ENCODE measurements around the gene RASGEF1C.
"Not testable (repeated sequence)": the region's sequence is repeated elsewhere in the genome, so short reads cannot be mapped to it uniquely, and the experiment has no call there.

Gene RASGEF1C

DNA sequence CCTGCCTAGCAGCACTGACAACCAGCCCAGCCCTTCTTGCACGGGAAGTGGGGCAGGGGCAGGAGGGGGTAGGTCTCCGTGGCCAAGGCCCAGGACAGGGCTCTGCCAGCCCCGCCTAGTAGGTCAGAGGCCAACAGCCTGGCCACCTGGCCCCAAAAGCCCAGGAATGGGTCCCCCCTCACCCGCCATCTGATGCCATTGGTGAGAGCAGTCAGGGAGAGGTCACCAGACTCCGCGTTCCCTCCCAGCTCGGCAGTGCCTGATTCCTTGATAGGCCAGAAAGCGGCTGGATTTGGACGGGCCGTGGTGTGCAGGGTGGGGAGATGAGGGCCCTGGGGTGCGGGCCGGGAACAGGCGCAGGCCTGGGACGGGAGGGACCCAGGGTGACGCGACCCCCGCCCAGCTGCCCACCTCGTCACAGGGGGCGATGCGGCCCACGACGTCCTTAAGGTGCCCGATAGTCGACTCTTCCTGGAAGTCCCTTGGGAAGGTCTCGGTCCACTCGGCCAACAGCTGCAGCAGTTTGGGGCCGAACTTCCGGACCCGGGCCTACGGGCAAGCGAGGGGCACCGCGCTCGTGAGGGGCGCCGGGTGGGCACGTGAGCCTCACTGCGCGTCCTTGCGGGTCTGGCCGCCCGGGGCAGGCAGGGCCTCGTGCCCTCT lies 72.9 kb downstream of the RASGEF1C start:
- no peak for DNase-seq (ENCODE audit: low spot score)

DNA sequence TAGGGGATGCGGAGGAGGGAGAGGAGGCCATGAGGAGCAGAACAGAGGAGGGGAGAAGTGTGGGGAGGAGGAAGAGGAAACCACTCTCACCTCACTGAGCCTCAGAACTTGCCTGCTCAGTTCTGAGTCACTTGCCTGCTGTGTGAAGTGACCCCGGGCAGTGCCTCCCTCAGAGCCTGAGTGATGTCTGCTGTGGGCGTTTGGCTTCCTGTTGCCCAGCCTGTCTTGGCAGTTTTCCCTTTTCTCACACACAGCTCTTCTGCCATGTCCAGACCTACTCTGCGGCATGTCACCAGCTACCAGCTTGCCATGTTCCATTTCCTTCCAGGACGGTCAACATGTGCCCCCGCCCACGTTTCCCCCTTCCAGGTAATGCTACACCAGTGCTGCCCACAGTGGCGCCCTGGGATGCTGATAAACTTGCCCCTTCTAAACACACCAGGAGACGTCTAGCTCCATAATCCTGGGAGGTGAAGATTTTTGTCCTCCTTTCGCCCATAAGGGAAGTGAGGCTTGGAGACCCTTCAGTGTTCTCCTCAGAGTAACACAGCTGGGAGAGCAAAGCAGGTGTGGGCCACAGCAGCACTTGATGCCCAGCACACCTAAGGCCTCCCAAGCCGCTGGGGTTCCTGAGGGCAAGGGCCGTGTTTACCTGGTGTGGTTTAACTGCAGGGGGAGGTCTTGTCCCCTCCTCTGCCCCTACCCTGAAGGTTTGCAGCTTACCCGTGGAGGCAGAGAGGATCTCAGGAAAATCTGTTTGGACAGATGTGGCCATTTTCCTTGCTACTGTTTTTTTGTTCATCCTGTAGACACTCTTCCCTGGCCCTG lies 73.7 kb downstream of the RASGEF1C start:
- DNase-seq (ENCODE audit: low spot score): peak; percentile 58

DNA sequence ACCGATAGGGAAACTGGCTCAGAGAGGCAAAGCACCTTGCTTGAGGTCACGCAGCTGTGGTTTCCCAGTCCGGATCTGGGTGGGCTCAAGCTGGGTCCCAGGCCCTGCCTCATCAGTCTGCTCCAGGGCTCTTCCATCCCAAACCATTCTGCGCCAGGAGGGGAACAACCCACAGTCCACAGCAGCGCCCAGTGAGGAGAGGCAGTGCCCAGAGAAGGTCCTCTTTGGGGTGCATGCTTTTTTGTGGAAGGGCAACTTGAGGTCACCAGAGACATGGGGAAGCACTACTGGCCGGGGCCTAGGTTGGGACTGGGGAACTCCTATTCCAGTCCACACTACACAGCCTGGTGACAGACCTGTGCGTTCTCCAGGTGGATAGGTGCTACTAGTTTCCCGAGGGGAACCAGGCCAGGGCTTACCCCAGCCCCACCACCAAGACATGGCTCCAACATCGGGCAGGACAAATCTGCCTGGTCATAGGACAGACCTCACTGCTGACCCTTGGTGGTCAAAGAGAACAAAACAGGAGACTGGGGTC lies 75.0 kb downstream of the RASGEF1C start:
- no peak for DNase-seq (ENCODE audit: low spot score)

DNA sequence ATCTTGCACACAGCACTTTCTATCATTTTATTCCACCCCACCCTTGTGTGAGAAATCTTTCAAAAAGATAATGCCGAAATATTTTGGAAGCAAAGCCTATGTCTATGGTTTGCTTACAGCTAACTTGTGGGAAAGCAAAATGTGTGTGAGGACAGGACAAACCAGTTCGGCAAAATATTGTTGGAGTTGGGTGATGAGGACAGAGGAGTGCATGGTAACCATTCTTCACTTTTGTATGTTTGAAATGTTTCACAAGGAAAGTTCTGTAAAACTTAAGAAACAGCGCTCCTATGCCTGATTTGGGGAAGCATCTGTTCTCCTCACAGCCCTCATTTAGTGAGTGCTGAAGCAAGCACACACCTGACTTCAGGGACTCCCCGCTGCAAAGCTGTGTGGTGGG lies 75.5 kb downstream of the RASGEF1C start:
- DNase-seq (ENCODE audit: low spot score): no peak

DNA sequence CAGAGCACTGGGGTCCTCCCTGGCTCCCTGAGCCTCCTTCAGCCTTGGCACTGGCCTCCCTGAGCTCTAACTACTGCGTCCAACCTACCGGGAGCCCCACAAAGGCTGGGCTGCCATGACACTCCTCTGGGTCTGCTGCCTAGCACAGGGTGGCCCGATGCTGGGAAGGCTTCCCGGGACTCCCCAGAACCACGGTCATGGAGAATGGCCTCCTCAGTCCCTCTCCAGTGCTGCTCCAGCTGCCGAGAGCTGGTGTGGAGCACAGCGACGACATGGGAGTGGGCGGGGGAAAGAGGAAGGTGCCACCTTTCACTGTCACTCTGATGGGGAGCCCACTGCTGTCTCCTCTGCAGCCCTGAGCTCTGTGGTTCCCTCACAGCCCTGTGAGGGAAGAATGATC lies 76.0 kb downstream of the RASGEF1C start:
- DNase-seq (ENCODE audit: low spot score): no peak

DNA sequence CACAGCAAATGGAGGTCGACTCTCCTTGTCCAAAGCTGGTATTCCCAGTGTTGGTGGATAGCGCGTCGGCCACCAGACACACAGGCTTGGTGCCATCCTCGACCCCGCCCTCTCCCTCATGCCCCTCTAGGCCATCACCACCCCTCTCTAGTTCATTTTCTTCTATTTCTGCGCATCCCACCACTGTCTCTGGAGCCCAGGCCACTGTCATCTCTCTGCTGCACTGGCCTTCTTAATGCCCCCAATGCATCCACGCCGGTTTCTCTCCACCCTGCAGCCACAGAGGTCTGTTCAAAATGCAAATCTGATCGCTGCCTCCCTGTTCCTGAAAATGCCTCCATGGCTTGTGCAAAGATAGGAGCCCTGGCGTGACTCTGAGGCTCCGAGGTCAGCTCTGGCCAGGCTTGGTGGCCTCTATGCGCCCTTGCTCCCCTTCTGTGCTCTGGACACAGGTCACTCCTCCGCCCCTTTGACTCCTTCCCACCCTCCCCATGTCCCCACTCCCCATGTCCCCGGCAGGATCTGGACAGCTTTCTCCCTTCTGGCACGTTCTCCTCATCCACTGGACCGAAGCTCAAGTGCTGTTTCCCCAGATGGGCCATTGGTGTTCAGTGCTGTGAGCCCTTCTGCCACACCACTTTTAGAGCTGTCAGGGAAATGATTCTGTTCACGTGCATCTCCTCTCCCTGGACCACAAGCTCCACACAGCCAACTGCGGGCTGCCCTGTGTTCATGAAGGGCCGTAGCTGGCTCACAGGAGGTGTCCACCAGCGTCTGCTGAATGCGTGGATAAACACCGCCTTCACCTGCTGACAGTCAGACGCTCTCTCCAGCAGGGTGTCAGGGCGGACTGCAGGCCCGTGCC lies 77.9 kb downstream of the RASGEF1C start:
- no peak for DNase-seq (ENCODE audit: low spot score)

DNA sequence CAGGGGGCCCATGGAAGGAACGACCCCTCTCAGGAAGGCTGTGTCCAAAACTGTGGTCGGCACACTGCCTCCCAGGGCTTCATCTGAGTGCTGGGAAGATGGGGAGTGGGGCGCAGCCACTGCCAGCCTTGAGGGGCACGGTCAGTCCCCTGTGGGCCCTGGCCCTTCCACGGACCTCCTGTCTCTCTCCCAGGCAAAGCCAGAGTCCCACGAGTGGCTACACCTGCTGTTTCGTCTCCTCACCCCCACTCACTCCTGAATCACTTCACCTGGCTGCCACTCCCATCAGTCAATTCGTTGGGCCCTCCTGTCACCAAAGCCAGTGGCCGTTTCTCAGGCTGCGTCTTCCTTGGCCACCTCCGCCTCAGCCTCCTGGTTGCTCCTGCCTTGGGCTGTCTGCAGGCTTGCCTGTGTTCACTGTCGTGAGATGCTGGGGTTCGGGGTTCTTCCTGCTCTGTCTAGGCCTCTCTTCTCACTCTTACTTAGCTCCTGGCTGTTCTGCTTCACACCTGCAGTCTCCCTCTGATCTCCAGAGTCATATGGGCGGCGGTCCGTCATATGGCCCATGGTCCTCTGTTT lies 78.6 kb downstream of the RASGEF1C start:
- no peak for DNase-seq (ENCODE audit: low spot score)

DNA sequence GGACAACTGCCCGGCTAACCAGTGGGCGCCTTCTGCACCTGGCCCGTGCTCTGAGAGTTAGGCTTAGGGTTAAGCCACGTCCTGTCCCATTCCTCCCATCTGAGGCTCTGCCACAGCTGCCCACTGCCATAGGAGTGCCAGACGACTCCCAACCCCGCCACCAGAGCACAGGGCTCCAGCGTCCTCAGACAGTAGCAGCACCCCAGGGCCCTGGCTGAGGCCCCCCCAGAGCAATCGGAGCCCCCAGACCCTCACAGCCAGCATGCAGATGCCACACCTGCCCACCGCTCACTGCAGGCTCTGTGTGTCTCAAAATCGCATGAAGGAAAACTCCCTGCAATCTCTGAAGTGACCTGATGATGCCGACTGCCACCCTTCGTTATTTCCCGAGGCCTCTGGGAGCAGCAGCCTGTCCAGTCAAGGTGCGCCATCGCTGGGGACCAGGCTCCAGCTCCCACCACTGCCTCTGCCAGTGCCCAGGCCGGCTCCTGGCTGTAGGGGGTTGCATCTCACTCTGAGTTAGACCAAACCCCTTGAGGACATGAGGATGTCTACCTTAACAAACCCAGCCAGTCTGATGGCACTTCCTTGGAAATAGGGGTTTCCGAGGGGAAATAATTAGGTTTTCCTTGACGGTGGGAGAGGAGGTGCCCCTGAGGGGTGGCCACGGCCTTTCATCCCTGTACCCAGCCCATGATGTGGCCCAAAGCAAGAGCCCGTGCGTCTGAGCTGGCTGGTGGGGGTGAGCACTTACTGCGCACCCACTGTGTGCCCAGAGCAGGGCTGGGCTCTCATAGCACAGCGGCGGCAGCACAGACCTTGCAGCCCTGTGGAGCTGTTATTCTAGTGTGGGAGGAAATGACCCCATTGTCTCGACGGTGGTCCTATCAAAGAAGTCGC lies 79.5 kb downstream of the RASGEF1C start:
- no peak for DNase-seq (ENCODE audit: low spot score)

DNA sequence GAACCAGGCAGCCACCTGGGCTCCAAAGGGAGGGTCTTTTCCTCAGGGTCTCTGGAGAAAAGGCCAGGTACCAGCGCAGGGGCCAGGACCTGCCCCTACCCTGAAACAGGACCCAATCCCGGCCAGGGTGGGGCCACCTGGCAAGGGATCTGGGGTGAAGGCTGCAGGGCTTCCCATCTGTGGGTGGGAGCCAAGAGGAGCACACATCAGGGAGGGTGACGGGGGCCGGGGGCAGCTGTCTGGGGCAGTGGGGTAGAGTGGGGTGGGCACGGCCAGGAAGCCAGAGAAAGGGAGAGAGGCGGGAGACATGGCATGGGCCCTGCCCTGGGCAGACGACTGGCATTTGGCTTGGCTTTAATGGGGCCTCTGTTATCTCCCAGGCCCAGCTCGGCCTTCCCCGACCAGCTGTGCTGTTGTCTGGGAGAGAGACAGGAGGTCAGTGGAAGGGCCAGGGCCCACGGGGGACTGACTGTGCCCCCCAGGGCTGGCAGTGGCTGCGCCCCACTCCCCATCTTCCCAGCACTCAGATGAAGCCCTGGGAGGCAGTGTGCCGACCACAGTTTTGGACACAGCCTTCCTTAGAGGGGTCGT lies 80.2 kb downstream of the RASGEF1C start:
- DNase-seq (ENCODE audit: low spot score): peak; percentile 88

DNA sequence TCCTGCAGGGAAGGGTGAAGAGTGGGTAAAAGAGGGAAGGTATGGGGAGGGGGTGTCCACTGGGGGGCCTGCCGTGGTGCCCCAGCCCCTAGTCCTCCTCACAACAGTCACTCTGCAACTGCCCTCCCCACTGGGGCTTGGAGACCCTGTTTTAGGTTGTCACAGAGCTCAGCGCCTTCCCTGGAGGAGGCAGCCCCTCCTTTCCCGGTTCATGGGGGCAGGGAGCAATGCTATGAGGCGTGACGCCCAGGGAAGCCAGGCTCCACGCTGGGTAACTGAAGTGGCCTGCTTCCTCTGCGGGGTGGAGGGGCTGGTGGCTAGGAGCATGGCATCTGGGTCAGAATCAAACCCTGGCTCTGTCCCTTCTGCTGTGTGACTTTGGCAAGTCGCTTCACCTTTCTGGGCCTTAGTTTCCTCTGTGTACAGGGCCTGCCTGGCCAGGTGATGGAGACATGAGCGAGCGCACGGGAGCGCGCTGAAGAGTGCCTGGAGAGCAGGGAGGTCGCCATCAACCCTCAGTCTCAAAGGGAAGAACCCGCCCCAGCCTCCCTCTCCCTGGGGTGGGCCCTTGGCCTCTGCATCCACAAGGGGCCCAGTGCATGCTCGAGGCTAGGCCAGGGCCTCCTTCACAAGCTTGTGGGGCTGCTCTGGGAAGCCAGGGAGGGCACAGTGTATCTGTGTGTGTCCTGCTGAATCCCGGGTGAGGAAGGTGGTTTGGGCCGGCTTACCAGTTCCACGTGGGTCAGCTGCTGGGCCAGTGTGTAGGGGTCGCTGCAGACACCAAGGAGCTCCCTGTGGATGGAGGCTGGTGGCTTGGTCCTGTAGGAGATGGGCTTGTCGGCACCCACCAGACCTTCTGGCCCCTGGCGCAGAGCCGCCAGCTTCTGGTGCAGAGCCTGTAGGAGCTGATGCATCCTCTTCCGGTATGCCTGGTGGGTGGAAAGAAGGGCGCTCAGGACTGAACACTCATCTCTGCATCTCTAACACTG lies 81.0 kb downstream of the RASGEF1C start:
- no peak for DNase-seq (ENCODE audit: low spot score)

DNA sequence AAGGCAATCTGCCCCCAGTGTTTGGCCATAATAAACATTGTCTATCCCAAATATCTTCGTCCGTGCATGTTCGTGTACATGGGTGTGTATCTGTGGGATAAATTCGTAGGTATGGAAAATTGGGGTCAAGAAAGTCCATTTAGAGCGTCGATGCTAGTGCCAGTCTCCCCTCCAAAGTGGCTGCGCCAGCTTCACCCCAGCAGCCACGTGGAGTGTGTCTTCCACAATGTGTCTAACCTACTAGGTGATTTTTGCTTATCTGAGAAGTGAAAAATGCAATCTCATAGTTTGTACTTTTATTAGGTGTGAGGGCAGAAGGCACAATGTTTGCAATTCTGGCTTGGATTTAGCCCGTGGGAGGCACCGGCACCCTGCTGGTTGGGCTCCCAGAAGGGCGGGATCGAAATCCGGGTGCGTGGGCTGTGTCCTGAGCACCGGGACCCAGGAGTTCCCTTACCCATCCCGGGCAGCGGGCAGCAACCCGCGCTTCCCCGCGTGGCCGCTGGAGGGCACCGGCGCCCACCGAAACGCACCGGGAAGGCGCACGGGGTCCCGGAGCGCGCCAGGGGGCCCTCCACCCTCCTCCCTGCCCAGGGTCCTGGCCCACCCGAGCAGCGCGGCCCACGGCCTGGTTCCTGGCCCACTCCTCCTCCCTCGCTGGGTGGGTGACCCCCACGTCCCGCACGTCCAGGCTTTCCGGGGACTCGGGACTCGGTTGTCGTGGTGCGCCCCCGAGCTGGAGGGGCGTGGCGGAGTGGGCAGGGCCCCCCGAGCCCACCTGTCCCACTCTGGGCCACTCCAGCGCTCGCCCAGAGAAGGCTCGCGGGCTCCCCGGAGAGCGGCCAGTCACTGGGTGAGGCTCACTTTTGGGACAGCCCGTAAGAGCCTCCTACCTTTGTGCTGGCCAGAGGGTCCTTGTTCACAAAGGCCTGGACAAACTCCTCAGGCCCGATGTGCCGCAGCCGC lies 82.0 kb downstream of the RASGEF1C start:
- no peak for DNase-seq (ENCODE audit: low spot score)

DNA sequence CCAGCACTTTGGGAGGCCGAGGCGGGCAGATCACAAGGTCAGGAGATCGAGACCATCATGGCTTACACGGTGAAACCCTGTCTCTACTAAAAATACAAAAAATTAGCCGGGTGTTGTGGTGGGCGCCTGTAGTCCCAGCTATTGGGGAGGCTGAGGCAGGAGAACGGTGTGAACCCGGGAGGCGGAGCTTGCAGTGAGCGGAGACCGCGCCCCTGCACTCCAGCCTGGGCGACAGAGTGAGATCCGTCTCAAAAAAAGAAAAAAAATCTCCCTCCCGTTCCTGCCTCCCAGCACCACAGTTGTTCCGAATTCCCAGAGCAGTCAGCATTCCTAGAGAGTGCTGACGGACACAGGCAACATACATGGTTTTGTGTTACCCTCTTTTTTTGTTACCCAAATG lies 82.9 kb downstream of the RASGEF1C start:
- DNase-seq (ENCODE audit: low spot score): not testable (repeated sequence)

DNA sequence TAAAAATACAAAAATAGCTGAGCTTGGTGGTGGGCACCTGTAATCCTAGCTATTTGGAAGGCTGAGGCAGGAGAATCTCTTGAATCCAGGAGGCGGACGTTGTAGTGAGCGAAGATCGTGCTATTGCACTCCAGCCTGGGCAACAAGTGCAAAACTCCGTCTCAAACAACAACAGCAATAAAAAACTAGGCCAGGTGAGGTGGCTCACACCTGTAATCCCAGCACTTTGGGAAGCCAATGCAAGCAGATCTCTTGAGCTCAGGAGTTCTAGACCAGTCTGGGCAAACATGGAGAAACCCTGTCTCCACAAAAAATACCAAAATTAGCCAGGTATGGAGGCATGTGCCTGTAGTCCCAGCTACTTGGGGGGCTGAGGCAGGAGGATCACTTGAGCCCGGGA lies 84.3 kb downstream of the RASGEF1C start:
- DNase-seq (ENCODE audit: low spot score): not testable (repeated sequence)

DNA sequence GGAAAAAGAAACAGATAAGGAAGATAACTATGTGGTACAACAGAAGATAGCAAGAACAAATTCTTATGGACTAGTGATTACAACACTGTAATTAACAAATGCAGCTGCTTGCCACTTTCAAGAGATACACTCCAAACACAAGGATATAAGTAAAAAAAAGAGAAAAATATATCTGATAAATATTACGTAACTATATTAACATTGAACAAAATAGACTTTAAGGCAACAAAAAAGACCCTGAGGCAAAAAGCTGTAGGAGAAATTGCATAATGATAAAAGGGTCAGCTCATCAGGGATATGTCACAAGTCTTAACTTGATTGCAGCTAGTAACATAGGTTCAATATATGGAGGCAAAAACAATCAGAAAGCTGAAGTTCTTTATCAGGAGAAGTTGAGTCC lies 86.1 kb downstream of the RASGEF1C start:
- no peak for DNase-seq (ENCODE audit: low spot score)

DNA sequence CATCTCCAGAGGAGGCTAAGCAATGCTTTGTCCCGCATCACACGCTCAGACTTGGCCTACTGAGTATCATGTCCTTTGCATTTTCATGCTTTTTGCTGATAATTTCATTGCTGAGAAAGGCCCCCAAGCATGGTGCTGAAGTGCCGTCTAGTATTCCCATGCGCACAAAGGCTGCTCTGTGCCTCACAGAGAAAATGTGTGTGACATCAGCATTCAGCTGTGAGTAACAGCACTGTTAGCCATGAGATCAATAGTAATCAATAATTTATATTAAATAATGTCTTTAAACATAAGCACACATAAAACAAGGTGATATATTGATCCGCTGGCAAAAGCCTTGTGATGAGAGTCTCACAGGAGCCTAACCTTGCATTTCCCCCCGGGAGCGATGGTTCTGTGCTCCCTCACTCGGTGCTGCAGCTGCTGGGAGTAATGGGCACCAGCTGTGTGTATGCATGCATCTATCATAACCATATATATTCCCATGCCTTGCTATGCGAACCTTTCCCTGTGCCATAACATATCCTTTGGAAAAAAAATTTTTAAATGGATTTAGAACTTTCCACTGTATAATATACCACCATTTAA lies 87.1 kb downstream of the RASGEF1C start:
- peak; percentile 41 for DNase-seq (ENCODE audit: low spot score)

DNA sequence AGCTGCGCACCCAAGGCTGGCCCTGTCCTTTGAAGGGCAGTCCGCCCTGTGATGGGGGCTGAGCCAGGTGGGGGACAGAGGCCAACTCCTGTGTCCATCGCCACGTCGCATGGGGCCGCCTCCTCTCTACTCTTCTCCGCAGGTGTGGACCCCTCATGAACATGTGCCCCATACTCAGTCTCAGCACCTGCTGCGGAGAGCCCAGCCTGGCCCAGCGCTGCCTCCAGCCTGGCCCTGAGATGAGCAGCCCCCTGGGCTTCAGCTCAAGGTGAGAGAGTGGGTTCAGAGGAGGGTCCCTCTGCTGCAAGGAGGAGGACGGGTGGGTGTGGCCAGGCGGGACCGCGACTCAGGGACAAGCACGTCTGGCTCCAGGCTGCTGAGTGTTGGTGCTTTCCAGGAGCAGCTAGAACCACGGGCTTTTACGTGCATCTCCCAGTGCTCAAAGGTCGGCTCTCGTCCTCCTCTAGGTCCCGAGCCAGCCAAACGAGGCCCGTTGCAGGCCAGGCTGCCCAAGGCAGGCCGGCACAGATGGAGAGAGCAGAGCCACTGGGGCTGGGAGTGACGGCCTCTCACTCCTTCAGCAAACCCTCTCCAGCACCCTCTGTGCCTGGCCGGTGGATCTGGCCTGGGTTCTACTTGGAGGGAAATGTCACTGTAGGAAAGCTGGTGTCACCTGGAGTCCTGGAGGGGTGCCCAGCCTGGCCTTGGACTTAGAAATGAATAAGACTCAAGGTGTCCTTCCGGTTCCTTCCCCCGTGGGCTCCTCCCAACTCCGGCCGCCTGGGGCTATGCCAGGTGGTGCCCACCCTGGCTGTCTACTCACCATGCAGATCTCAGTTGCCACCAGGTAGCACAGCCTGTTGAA lies 88.5 kb downstream of the RASGEF1C start:
- no peak for DNase-seq (ENCODE audit: low spot score)

DNA sequence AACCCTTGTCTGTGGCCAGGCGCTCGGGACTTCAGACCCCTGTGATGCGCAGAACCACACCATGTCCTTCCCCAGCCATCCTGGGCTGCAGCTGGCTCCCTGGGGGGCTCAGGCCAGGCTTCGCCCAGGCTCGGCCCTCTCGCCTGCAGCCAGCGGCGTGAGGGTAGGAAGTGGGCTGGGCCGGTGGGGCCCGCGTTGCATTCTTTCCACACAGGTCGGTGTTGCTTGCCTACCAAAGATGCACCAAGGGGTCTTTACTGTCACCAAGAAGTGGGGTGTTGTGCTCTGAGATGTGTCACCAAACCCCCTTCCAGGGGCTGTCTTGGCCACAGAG lies 89.1 kb downstream of the RASGEF1C start:
- no peak for DNase-seq (ENCODE audit: low spot score)

Data from pons (tissue), 1 donor.